Measurements from ENCODE around the gene CALU. TPM values are rescaled to one million over a fixed set of nuclear protein-coding genes. Genes with fewer than 3 reads are reported as not detected.

The CALU gene
- total RNA-seq, 1 donor from 2014 or later: 145 TPM

DNA sequence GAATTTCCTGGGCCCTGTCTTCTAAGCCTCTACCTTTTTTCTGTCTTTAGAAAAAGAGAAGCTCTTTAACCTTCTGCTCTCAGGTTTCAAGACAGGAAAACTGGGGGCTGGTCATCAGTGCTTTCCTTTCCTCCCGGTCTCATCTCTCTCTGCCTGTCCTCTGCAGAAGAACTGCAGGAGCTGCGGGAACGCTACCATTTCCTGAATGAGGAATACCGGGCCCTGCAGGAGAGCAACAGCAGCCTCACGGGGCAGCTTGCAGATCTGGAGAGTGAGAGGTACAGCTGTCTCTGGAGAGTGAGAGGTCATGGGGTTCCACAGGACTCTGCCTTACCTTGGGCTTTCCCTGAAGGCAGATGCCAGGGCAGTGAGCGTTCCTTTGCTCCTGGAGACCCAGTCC is 65.3 kb downstream of the CALU start:
- Mint-ChIP-seq H3K9me3 (no peaks in the 10 kb centered on the region), H3K4me1 (no peaks in the 10 kb centered on the region), H3K27me3 (ENCODE audit: low read depth) (no peaks in the 10 kb centered on the region), H3K36me3 (ENCODE audit: low read depth) (peaks cover 7% of the 10 kb centered on the region), H3K4me3 (no peak overlapping the region), H3K27ac (ENCODE audit: unreplicated experiment) (peak overlapping the region; percentile 50)
- no peak for DNase-seq (ENCODE audit: low read depth, low spot score)
- no peak for TF ChIP-seq CTCF (conservative IDR thresholded peaks at IDR 0.05)

- Mint-ChIP-seq H3K27ac (ENCODE audit: unreplicated experiment) (no peak overlapping the region), H3K4me1 (no peaks in the 10 kb centered on the region), H3K27me3 (ENCODE audit: low read depth) (no peaks in the 10 kb centered on the region), H3K9me3 (no peaks in the 10 kb centered on the region), H3K36me3 (ENCODE audit: low read depth) (peaks cover 10% of the 10 kb centered on the region), H3K4me3 (no peak overlapping the region)
- DNase-seq (ENCODE audit: low read depth, low spot score): no peak
- TF ChIP-seq CTCF (conservative IDR thresholded peaks at IDR 0.05): no peak
These were observed 66.1 kb downstream of the CALU start for GRCh38 chr7:128805225-128805624.

- TF ChIP-seq CTCF (conservative IDR thresholded peaks at IDR 0.05): no peak
- H3K36me3 Mint-ChIP-seq (ENCODE audit: low read depth): peaks cover 4% of the 10 kb centered on the region
- H3K27me3 Mint-ChIP-seq (ENCODE audit: low read depth): no peaks in the 10 kb centered on the region
- no peak for DNase-seq (ENCODE audit: low read depth, low spot score)
- no peak overlapping the region for H3K27ac Mint-ChIP-seq (ENCODE audit: unreplicated experiment)
- no peaks in the 10 kb centered on the region for H3K9me3 Mint-ChIP-seq
- no peaks in the 10 kb centered on the region for H3K4me1 Mint-ChIP-seq
- H3K4me3 Mint-ChIP-seq: no peak overlapping the region
These were observed 68.0 kb downstream of the CALU start for GRCh38 chr7:128807191-128807590.

- Mint-ChIP-seq H3K9me3 (no peaks in the 10 kb centered on the region), H3K36me3 (ENCODE audit: low read depth) (peaks cover 4% of the 10 kb centered on the region), H3K27ac (ENCODE audit: unreplicated experiment) (no peak overlapping the region)
These were observed 70.2 kb downstream of the CALU start for GRCh38 chr7:128809363-128809762.

GRCh38 chr7:128810473-128810872 is 71.3 kb downstream of the CALU start:
- Mint-ChIP-seq H3K4me1 (no peaks in the 10 kb centered on the region), H3K27me3 (ENCODE audit: low read depth) (no peaks in the 10 kb centered on the region), H3K27ac (ENCODE audit: unreplicated experiment) (no peak overlapping the region), H3K36me3 (ENCODE audit: low read depth) (peaks cover 11% of the 10 kb centered on the region), H3K4me3 (no peak overlapping the region), H3K9me3 (no peaks in the 10 kb centered on the region)
- TF ChIP-seq CTCF (conservative IDR thresholded peaks at IDR 0.05): no peak
- no peak for DNase-seq (ENCODE audit: low read depth, low spot score)

More at GRCh38 chr7:128809363-128809762, 70.2 kb downstream of the CALU start:
- H3K4me3 Mint-ChIP-seq: no peak overlapping the region
- H3K4me1 Mint-ChIP-seq: no peaks in the 10 kb centered on the region
- no peak for DNase-seq (ENCODE audit: low read depth, low spot score)
- TF ChIP-seq CTCF (conservative IDR thresholded peaks at IDR 0.05): no peak
- H3K27me3 Mint-ChIP-seq (ENCODE audit: low read depth): no peaks in the 10 kb centered on the region

DNA sequence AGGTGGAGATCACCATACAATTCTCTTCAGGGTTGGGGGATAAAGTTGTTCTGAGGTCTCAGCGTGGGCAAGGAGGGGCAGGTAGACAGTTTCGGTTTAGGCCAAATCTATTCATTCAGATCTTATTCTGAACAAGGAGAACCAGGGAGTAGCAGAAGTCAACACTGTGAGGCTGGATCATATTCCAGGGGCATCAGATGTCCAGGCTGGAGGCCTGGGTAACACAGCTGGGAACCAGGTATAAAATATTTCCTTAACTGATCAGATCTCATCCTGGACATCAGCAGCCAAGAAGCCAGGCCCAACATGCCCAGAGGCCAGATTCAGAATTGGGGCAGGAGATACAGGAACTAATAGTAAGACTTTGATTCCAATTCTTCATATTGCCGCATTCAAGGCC is 71.8 kb downstream of the CALU start:
- no peak for DNase-seq (ENCODE audit: low read depth, low spot score)
- Mint-ChIP-seq H3K36me3 (ENCODE audit: low read depth) (peaks cover 11% of the 10 kb centered on the region), H3K27me3 (ENCODE audit: low read depth) (no peaks in the 10 kb centered on the region), H3K4me1 (no peaks in the 10 kb centered on the region), H3K27ac (ENCODE audit: unreplicated experiment) (no peak overlapping the region), H3K4me3 (no peak overlapping the region), H3K9me3 (no peaks in the 10 kb centered on the region)
- TF ChIP-seq CTCF (conservative IDR thresholded peaks at IDR 0.05): no peak

Data from neural crest cell (in vitro differentiated cells).